Cardiac fibroblast (primary cell): ENCODE data around the gene MTFR2.

ENCODE experiments used
- DNase-seq, 2 donors: peaks; one replicate each; pipeline versions ENCODE4 v3.0.0 to v3.0.0-alpha.2; 2010; ENCODE audit warnings: low read depth in 2 of 2
- H3K4me3 ChIP-seq, 2 donors: replicated peaks in 1 of 2; 1 replicate in 1 of 2; 2 replicates in 1 of 2; pipeline ENCODE4 v1.5.1; 2011; ENCODE audit warnings: low read depth in 2 of 2, low read length in 2 of 2, mild to moderate bottlenecking in 2 of 2, moderate library complexity in 1 of 2
- TF ChIP-seq, protein P1 (sequence below): IDR thresholded peaks from one replicate; pipeline ENCODE4 v1.5.1; 2011; ENCODE audit warnings: low read depth, mild to moderate bottlenecking, low read length, inconsistent platforms

The MTFR2 gene

DNA sequence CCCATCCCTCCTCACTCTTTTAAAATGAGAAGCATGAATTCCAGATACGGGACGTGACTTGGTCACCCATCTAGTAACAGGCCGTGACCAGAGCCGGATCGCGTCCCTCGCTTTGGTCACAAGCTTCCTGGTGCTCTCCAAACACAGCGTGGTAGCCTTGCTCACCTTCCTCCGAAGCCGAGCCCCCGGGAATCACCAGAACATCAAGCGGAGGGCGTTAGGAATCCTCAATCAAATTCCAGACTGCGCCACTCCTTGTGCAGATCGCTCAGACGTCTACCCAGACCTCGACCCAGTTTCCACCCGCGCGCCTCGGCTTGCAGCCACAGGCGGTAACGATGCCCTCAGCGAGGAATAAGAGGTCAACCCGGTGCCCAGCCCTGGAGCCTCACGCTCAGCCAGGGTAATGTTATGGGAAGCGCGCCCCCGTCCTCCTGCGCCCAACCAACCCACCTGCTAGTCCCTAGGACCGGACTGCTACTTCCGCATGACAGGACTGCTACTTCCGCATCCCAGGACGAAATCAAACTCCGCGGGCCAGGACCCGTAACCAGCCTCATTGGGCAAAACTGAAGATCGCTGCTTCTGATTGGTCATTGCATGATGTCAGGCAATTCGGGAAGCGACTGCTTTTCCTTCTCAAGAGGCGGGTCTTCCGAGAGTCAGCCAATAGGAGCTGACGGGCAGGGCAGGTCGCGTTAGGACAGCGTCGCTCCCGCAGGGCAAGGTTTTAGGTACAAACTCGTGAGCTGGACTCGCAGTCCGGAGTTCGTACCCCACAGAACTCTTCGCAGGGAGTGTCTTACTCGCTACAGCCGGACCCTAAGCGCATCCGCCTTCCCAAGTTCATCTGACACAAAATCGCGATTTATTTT lies at the start of gene MTFR2:
Gene MTFR2, minus strand, starts transcription at position 501 of the 875 bp plus-strand sequence. CDS start 1,212 bp downstream, outside the sequence.
- peak; percentile 99 to 100 for DNase-seq
- peak within 1 kb of the TSS; percentile 92 to 94 for H3K4me3 ChIP-seq
- TF ChIP-seq, protein P1, sequence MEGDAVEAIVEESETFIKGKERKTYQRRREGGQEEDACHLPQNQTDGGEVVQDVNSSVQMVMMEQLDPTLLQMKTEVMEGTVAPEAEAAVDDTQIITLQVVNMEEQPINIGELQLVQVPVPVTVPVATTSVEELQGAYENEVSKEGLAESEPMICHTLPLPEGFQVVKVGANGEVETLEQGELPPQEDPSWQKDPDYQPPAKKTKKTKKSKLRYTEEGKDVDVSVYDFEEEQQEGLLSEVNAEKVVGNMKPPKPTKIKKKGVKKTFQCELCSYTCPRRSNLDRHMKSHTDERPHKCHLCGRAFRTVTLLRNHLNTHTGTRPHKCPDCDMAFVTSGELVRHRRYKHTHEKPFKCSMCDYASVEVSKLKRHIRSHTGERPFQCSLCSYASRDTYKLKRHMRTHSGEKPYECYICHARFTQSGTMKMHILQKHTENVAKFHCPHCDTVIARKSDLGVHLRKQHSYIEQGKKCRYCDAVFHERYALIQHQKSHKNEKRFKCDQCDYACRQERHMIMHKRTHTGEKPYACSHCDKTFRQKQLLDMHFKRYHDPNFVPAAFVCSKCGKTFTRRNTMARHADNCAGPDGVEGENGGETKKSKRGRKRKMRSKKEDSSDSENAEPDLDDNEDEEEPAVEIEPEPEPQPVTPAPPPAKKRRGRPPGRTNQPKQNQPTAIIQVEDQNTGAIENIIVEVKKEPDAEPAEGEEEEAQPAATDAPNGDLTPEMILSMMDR = no peak

DNA sequence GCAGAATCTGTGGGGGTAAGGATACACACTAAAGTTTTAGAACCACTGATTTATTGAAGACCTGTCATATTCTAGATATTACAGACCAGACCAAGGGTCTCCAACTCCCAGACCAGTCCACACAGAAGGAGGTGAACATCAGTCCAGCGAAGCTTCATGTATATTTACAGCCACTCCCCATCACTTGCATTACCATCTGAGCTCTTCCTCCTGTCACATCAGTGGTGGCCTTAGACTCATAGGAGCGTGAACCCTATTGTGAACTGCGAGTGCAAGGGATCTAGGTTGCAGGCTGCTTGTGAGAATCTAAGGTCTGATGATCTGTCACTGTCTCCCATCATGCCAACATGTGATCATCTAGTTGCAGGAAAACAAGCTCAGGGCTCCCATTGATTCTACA lies 44.5 kb upstream of the MTFR2 start:
- DNase-seq = no peak
- TF ChIP-seq, protein P1 = no peak
- no peak overlapping the region for H3K4me3 ChIP-seq

DNA sequence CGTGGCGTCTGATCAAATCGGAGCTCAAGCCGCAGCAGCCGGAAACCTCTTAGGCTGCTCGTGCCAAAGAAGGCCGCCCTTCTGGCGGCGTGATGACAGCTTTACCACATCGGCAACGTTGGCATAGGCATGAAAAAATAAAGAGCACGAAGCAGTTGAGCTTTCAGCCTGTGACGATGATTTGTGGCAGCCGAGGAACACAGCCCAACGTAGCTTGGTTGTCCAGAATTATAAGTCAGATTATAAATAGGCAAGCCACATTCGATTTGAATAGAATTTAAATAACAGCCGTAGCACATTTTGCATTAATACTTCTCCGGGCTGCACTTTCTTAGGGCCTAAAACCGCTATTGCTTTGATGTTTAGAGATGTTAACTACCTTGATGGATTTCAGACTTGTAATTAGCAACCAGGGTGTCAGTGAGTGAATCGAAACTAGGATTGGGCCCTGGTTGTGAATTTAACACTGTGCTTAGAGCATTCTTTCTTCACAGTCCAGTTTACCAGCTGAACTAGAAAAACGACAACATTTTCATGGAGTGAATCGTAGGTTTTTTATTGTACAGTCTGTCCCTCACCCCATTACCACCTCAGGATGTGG lies 40.4 kb upstream of the MTFR2 start:
- TF ChIP-seq, protein P1 = no peak
- H3K4me3 ChIP-seq = peak overlapping the region; percentile 59 to 82
- peak; percentile 90 to 96 for DNase-seq

DNA sequence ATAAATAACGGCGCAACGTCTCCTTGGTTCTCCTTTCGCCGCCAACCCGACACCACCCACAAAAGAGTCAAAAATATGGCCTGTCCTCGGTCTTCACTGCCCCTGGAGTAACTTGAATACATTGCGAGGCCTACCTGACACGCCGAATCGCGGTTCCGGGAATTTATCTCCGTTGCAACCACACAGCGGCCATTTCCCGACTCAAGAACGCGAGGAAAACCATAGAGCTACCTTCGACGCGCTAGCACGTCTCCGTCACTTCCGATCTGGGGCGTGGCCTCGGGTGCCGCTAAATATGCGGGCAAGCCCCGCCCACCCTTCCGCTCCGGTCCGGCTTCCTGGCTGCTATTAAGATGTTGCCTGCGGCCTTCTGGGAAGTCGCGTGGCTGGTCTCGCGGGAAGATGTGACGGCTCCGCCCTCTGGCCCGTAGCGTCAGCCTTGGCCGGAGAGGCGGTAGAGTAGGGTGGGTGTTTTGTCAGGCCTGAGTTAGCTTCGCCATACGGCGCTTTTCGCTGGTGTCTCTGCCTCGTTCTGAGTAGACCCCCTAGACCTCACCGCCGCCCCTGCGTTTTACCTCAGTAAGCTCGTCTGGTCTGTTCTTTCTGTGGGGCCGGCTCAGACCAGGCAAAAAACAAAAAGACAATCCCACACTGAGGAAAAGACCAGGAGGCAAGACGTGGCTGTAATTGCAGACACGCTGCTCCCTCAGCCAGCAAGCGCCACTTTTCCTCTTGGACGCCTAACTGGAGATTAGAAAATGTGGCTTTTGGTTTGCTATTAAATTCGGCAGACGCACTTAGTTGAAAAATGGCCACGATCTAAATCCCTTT lies 39.7 kb upstream of the MTFR2 start, which contains the start of gene BCLAF1:
Gene BCLAF1, minus strand, starts transcription at position 268 of the 831 bp plus-strand sequence. CDS start 9,980 bp downstream, outside the sequence.
- peak within 1 kb of the TSS; percentile 82 to 99 for H3K4me3 ChIP-seq
- TF ChIP-seq, protein P1 = no peak
- DNase-seq = peak; percentile 100

DNA sequence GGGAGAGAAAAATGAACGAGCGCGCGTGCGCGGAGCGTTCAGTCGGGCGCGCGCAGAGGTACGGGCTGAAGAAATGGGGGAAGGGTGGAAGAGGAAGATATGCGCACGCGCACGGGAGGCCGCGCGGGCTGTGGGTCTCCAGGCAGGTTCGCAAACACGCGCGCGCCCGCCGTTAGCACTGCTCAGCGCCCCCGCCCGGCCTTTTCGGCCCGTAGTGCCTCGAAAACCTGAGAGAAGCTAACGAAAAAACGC lies 39.1 kb upstream of the MTFR2 start:
- TF ChIP-seq, protein P1 = no peak
- DNase-seq = peak; percentile 92 to 93
- peak overlapping the region; percentile 82 to 99 for H3K4me3 ChIP-seq

DNA sequence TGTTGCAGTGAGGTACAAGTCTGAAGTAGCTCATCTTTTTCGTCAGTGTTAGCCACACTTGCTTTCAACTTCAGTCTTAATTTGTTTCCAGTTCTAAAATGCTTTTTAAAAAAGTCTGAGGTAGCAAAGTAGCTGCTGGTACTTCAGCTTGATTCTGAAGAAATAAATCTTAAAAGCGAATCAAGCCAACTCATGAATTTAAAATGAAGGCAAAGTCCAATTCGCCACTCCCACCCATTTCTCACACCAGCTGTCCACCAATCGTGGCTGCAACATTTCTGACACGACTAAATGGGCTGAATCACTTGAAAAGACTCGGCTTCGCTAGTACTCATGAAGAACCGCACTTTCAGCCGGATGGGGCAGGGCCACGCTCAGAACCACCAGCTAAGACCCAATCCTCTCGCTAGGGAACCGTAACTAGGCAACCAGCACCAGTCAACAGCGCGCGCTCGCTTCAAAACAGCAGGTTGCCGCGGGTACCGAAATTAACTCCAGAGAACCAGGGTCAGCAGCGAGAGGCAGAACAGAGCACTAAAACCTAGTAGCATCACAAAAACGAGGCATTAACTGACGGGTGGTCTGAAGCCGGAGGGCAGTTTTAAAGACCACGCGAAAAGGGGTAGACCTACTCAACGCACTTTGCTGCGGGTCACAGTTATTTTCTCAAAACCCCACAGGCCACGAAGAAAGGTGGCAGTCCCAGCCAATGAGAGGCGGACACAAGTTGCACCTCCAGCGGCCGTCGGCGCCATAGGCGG lies 38.6 kb upstream of the MTFR2 start:
- H3K4me3 ChIP-seq = peak overlapping the region; percentile 82 to 99
- DNase-seq = peak; percentile 96 to 97
- TF ChIP-seq, protein P1 = peak; percentile 44
